Common myeloid progenitor, CD34-positive (primary cell): ENCODE results near the gene IPO8.

ENCODE experiments used
- CTCF ChIA-PET: fragments of 350-600 bp; sonication (Branson Sonifier 250); formaldehyde crosslinking; loops from one replicate; lab custom pipeline; 2021; ENCODE audit warnings: antibody characterized with exemption; lab: Charles Lee
- POLR2A ChIA-PET: fragments of 350-600 bp; sonication (Branson Sonifier 250); formaldehyde crosslinking; loops from one replicate; lab custom pipeline; 2021; ENCODE audit warnings: antibody characterized with exemption; lab: Charles Lee
- DNase-seq, 3 donors: peaks; one replicate each; pipeline versions ENCODE4 v3.0.0 to v3.0.0-alpha.2; 2013
- H3K27ac ChIP-seq, 2 experiments: 1 replicate in 1 of 2; 2 replicates in 1 of 2; pipeline ENCODE4 v1.7.0; 2013; ENCODE audit warnings: inconsistent platforms in 2 of 2, low read length in 2 of 2, mild to moderate bottlenecking in 2 of 2, low read depth in 1 of 2, moderate library complexity in 1 of 2; ENCODE audit not compliant: severe bottlenecking in 2 of 2, insufficient read depth in 1 of 2, poor library complexity in 1 of 2
- H3K27me3 ChIP-seq, 5 experiments: replicated peaks in 2 of 5; 1 replicate in 3 of 5; 2 replicates in 2 of 5; pipeline versions ENCODE4 v1.6.1 to v1.7.0; 2013; ENCODE audit warnings: low read length in 4 of 5, mild to moderate bottlenecking in 2 of 5, moderate library complexity in 2 of 5, inconsistent platforms in 1 of 5; ENCODE audit not compliant: insufficient read depth in 5 of 5, control insufficient read depth in 4 of 5
- H3K36me3 ChIP-seq, 4 experiments: 1 replicate in 2 of 4; 2 replicates in 2 of 4; pipeline versions ENCODE4 v1.6.1 to v1.7.0; 2013; ENCODE audit warnings: low read length in 3 of 4, control low read depth in 1 of 4, mild to moderate bottlenecking in 1 of 4; ENCODE audit not compliant: control insufficient read depth in 4 of 4, insufficient read depth in 4 of 4
- H3K4me1 ChIP-seq, 4 experiments: 1 replicate in 3 of 4; 2 replicates in 1 of 4; pipeline versions ENCODE4 v1.6.1 to v1.7.1; 2013; ENCODE audit warnings: low read length in 3 of 4, mild to moderate bottlenecking in 3 of 4, control low read depth in 1 of 4, inconsistent platforms in 1 of 4, moderate library complexity in 1 of 4; ENCODE audit not compliant: control insufficient read depth in 4 of 4, insufficient read depth in 4 of 4; ENCODE audit errors: control extremely low read depth in 1 of 4
- H3K4me3 ChIP-seq, 7 experiments: 1 replicate in 4 of 7; 2 replicates in 3 of 7; pipeline versions ENCODE4 v1.5.1 to v1.7.0; 2013; ENCODE audit warnings: mild to moderate bottlenecking in 7 of 7, low read length in 6 of 7, moderate library complexity in 6 of 7, inconsistent platforms in 2 of 7, low read depth in 2 of 7, control low read depth in 1 of 7; ENCODE audit not compliant: insufficient read depth in 4 of 7, control insufficient read depth in 1 of 7; ENCODE audit errors: extremely low read depth in 1 of 7
- H3K9me3 ChIP-seq, 5 experiments: 1 replicate in 4 of 5; 2 replicates in 1 of 5; pipeline versions ENCODE4 v1.6.1 to v1.7.1; 2013; ENCODE audit warnings: low read length in 4 of 5, mild to moderate bottlenecking in 2 of 5, inconsistent platforms in 1 of 5, low read depth in 1 of 5, moderate library complexity in 1 of 5; ENCODE audit not compliant: control insufficient read depth in 4 of 5, insufficient read depth in 2 of 5; ENCODE audit errors: control extremely low read depth in 1 of 5
- WGBS: methylation state at CpG from one replicate; pipeline ENCODE4 v1.1.5; 2013; ENCODE audit not compliant: insufficient coverage; 5-methylcytosine and 5-hydroxymethylcytosine counted together

Gene IPO8

GRCh38 chr12:30700216-30700900 lies 4.7 kb upstream of the IPO8 start:
- Histone ChIP-seq H3K27me3 (no peaks in the 10 kb centered on the region), H3K4me1 (peaks cover 0 to 7% (median 6%) of the 10 kb centered on the region in 4 experiments), H3K9me3 (no peaks in the 10 kb centered on the region), H3K36me3 (no peaks in the 10 kb centered on the region), H3K27ac (no peak overlapping the region), H3K4me3 (no peak overlapping the region)
- ChIA-PET CTCF (interaction anchor here (1.1 to 1.9 kb wide), 2 partner anchors 11 to 122 kb away, joined by 3 to 4 read pairs; no protein-coding TSS in a partner anchor), POLR2A (no interaction called here)
- WGBS = 100% methylated on average over 3 of the region's 6 CpGs
- no peak for DNase-seq

GRCh38 chr12:30698346-30698745 lies 2.7 kb upstream of the IPO8 start:
- ChIA-PET POLR2A (no interaction called here), CTCF (interaction anchor here (1.7 kb wide), 1 partner anchor 9 kb away, joined by 4 read pairs; no protein-coding TSS in a partner anchor)
- Histone ChIP-seq H3K4me3 (no peak overlapping the region), H3K27ac (no peak overlapping the region), H3K4me1 (peaks cover 9 to 21% (median 17%) of the 10 kb centered on the region in 4 experiments), H3K36me3 (no peaks in the 10 kb centered on the region), H3K9me3 (no peaks in the 10 kb centered on the region), H3K27me3 (no peaks in the 10 kb centered on the region)
- DNase-seq = no peak
- no CpG with 5 or more reads among the region's 12 CpGs for WGBS

GRCh38 chr12:30696943-30697342 lies 1.3 kb upstream of the IPO8 start:
- H3K4me3 ChIP-seq = no peak overlapping the region
- 100% methylated on average over 5 of the region's 7 CpGs for WGBS
- no peak overlapping the region for H3K27ac ChIP-seq
- no peak for DNase-seq
- H3K9me3 ChIP-seq = no peaks in the 10 kb centered on the region
- no peaks in the 10 kb centered on the region for H3K27me3 ChIP-seq
- H3K4me1 ChIP-seq = peaks cover 9 to 21% (median 17%) of the 10 kb centered on the region in 4 experiments
- CTCF ChIA-PET = interaction anchor here (1.7 kb wide), 1 partner anchor 10 kb away, joined by 4 read pairs; no protein-coding TSS in a partner anchor
- no peaks in the 10 kb centered on the region for H3K36me3 ChIP-seq
- POLR2A ChIA-PET = no interaction called here

GRCh38 chr12:30696486-30696885 lies 817 bp upstream of the IPO8 start:
- 96% methylated on average over 10 of the region's 14 CpGs for WGBS
- Histone ChIP-seq H3K27me3 (no peaks in the 10 kb centered on the region), H3K4me3 (peak overlapping the region in 5 of 7 experiments; percentile 89 to 98 (median 93)), H3K36me3 (no peaks in the 10 kb centered on the region), H3K27ac (peak overlapping the region in 1 of 2 experiments; percentile 82), H3K9me3 (no peaks in the 10 kb centered on the region), H3K4me1 (peaks cover 9 to 21% (median 17%) of the 10 kb centered on the region in 4 experiments)
- ChIA-PET CTCF (interaction anchor here (1.2 to 1.7 kb wide), 2 partner anchors 10 to 13 kb away, joined by 4 read pairs; no protein-coding TSS in a partner anchor), POLR2A (no interaction called here)
- no peak for DNase-seq

DNA sequence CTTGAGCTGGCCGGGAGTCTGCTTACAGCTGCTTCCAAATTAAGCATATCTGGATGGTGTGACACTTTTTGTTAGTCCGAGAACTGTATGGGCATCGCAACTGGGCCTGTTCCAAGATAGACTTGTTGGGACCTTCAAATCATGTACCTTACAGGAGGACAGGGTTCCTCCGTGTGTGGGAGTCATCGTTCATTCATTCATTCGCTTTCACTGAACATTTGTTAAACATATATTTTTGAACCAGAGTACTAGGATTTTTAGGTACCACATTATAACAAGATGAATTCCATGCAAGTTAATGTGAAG lies 387 bp upstream of the IPO8 start:
- peak overlapping the region; percentile 89 to 98 (median 93) for H3K4me3 ChIP-seq
- no peaks in the 10 kb centered on the region for H3K36me3 ChIP-seq
- 20% methylated on average over 2 of the region's 6 CpGs for WGBS
- H3K4me1 ChIP-seq = peaks cover 9 to 21% (median 17%) of the 10 kb centered on the region in 4 experiments
- no peaks in the 10 kb centered on the region for H3K9me3 ChIP-seq
- peak overlapping the region; percentile 64 to 82 for H3K27ac ChIP-seq
- CTCF ChIA-PET = interaction anchor here (0.7 to 2.2 kb wide), 9 partner anchors 11 to 781 kb away, joined by 3 to 8 read pairs (median 3); no protein-coding TSS in a partner anchor
- H3K27me3 ChIP-seq = no peaks in the 10 kb centered on the region
- DNase-seq = no peak
- POLR2A ChIA-PET = interaction anchor here (0.7 kb wide), 1 partner anchor 675 kb away, joined by 8 read pairs; no protein-coding TSS in a partner anchor

DNA sequence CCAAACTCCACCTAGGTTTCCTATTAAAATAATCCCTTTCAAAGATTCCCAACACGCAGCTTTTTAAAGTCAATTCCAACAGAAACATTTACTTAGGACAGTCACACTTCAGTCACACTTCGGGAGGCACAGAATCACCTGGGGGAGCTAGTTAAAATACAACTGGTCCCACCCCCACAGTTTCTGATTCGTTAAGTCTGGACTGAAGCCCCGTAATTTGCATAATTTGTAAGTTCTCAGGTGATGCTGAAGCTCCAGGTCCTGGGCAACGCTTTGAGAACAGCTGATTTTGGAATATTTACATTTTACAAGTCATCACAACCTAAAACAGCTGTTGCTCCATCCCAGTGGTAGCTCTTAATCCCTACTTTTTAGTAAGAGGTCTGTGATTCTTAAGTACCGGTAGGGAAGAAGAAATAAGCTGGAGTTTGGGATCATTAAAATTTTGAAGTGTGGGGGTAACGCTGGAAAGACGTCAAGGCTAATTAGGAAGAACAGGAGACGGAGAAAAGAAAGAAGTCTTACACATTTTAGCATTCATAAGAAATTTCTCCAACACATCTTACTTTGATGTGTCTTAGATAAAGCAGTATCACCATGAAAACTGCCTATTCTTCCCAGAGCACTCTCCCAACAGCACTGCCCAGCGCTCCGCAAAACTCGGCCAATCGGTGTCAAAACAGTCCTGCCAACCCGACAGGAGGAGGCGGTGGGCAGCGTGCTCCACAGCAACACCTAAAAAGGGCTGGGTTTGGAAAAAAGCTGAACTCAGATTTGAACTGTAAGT lies 1.1 kb downstream of the IPO8 start:
- H3K36me3 ChIP-seq = peaks cover 0 to 3% (median 0%) of the 10 kb centered on the region in 4 experiments
- CTCF ChIA-PET = interaction anchor here (0.9 to 2.2 kb wide), 10 partner anchors 10 to 379 kb away, joined by 3 to 8 read pairs (median 3); partner anchors contain the start of gene DDX11
- peak in 2 of 3 donors; percentile 23 to 26 for DNase-seq
- no peaks in the 10 kb centered on the region for H3K27me3 ChIP-seq
- 47% methylated on average over 4 of the region's 16 CpGs for WGBS
- H3K4me1 ChIP-seq = peaks cover 9 to 21% (median 17%) of the 10 kb centered on the region in 4 experiments
- POLR2A ChIA-PET = no interaction called here
- peak overlapping the region in 1 of 2 experiments; percentile 82 for H3K27ac ChIP-seq
- H3K4me3 ChIP-seq = peak overlapping the region; percentile 89 to 98 (median 93)
- no peaks in the 10 kb centered on the region for H3K9me3 ChIP-seq
